SK-N-SH treated with all-trans-retinoic acid at 6 μM for 48 hours (cell line): Measurements from ENCODE around the gene TNP2.

ENCODE experiments used
- ZFP3 ChIP-seq: fragments of 250-450 bp; sonication (Bioruptor Pico); IDR thresholded peaks from 2 replicates; pipeline ENCODE4 v1.5.0; 2020; ENCODE audit warnings: mild to moderate bottlenecking, moderate library complexity
- ZFP30 ChIP-seq: fragments of 450-650 bp; formaldehyde crosslinking; IDR thresholded peaks from 2 replicates; pipeline ENCODE4 v1.5.0; 2022; ENCODE audit warnings: mild to moderate bottlenecking, moderate library complexity
- ZNF565 ChIP-seq: fragments of 450-650 bp; formaldehyde crosslinking; conservative IDR thresholded peaks from 2 replicates; pipeline ENCODE4 v1.5.0; 2020; ENCODE audit warnings: low read depth, mild to moderate bottlenecking, moderate library complexity
- ZNF8 ChIP-seq: fragments of 450-650 bp; formaldehyde crosslinking; IDR thresholded peaks from 2 replicates; pipeline ENCODE4 v1.5.0; 2020; ENCODE audit warnings: mild to moderate bottlenecking, moderate library complexity
- TF ChIP-seq, protein P1 (sequence below): fragments of 250-450 bp; sonication (Bioruptor Pico); IDR thresholded peaks from 2 replicates; pipeline ENCODE4 v1.8.0; 2020; ENCODE audit warnings: mild to moderate bottlenecking, moderate library complexity, borderline replicate concordance
- TF ChIP-seq, protein P2 (sequence below): fragments of 250-450 bp; sonication (Bioruptor Pico); IDR thresholded peaks from 2 replicates; pipeline ENCODE4 v1.5.1; 2020; ENCODE audit warnings: low read depth, mild to moderate bottlenecking, moderate library complexity
- TF ChIP-seq, protein P3 (sequence below): fragments of 250-450 bp; sonication (Bioruptor Pico); IDR thresholded peaks from 2 replicates; pipeline ENCODE4 v1.5.1; 2021; ENCODE audit warnings: mild to moderate bottlenecking, moderate library complexity

DNA sequence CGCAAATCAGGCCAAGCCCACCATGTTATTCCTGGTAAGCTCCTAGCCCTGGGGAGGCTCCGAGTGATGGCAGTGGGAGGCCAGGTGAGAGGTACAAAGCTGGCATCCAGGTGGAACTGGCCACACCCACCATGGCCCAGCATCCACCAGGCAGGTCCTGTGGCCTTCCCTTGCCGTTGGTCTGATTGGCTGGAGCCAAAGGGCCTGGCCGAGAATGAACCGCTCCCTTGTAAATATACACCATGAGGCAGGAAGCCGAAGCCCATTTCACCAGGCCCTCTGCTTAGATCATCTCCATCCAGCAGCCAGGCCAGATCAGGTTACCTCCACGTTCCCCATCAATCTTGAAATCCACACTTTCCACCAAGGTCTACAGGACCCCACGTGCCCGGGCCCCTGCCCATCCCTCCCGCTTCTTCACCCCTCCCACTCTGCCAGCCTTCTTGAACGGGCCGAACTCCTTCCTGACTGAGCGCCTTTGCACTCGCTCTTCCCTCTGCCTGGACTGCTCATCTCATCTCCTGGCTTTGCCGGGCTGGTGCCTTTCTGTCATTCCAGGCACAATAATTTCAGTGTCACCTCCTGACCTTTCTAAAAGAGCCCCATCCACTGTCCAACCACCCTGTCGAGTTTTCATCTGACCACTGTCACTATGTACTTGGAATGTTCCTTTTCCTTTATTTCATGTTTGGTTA lies 18.9 kb downstream of the TNP2 start:
- TF ChIP-seq, protein P1, sequence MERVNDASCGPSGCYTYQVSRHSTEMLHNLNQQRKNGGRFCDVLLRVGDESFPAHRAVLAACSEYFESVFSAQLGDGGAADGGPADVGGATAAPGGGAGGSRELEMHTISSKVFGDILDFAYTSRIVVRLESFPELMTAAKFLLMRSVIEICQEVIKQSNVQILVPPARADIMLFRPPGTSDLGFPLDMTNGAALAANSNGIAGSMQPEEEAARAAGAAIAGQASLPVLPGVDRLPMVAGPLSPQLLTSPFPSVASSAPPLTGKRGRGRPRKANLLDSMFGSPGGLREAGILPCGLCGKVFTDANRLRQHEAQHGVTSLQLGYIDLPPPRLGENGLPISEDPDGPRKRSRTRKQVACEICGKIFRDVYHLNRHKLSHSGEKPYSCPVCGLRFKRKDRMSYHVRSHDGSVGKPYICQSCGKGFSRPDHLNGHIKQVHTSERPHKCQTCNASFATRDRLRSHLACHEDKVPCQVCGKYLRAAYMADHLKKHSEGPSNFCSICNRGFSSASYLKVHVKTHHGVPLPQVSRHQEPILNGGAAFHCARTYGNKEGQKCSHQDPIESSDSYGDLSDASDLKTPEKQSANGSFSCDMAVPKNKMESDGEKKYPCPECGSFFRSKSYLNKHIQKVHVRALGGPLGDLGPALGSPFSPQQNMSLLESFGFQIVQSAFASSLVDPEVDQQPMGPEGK, result no peak
- TF ChIP-seq ZNF8 (CRISPR knock-in tag) (no peak), ZNF565 (CRISPR knock-in tag) (no peak), ZFP3 (no peak), ZFP30 (CRISPR knock-in tag) (no peak)
- TF ChIP-seq, protein P2, sequence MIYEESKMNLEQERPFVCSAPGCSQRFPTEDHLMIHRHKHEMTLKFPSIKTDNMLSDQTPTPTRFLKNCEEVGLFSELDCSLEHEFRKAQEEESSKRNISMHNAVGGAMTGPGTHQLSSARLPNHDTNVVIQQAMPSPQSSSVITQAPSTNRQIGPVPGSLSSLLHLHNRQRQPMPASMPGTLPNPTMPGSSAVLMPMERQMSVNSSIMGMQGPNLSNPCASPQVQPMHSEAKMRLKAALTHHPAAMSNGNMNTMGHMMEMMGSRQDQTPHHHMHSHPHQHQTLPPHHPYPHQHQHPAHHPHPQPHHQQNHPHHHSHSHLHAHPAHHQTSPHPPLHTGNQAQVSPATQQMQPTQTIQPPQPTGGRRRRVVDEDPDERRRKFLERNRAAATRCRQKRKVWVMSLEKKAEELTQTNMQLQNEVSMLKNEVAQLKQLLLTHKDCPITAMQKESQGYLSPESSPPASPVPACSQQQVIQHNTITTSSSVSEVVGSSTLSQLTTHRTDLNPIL (CRISPR knock-in tag), result no peak
- TF ChIP-seq, protein P3, sequence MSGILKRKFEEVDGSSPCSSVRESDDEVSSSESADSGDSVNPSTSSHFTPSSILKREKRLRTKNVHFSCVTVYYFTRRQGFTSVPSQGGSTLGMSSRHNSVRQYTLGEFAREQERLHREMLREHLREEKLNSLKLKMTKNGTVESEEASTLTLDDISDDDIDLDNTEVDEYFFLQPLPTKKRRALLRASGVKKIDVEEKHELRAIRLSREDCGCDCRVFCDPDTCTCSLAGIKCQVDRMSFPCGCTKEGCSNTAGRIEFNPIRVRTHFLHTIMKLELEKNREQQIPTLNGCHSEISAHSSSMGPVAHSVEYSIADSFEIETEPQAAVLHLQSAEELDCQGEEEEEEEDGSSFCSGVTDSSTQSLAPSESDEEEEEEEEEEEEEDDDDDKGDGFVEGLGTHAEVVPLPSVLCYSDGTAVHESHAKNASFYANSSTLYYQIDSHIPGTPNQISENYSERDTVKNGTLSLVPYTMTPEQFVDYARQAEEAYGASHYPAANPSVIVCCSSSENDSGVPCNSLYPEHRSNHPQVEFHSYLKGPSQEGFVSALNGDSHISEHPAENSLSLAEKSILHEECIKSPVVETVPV (CRISPR knock-in tag), result no peak
